Measurements from ENCODE around the gene WWOX. TPM values are rescaled to one million over a fixed set of nuclear protein-coding genes. Genes with fewer than 3 reads are reported as not detected.

Gene WWOX
- total and polyA plus RNA-seq, 2 of the 4 experiments (the other 2 are of a cell fraction): 2.7 to 5.4 TPM

DNA sequence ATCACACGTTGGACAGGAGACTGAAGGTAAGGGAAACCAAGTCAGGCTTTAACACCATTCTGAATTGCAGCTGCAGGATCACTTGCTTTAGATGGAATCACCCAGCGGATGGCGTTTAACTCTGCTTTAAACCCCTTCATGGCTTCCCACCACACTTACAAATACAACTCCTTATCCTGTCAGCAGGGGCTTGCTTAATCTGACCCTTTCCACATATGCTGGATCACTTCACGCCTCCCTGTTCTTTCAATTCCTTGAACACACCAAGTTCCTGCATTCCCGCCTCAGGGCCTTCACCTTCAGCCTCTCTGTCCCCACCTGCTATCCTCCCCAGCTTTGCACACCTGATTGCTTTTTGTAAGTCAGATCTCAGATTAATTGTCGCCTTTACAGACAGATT lies 1058.9 kb downstream of the WWOX start:
- dilution Hi-C loops (cut with HindIII; ENCODE audit: low sequenced_read_pairs, unreplicated experiment): no loop called here
- no peak overlapping the region for H2BK15ac ChIP-seq (ENCODE audit: low read depth, low read length)
- 67% methylated on average over 1 of the region's 6 CpGs; no CpG with 5 or more reads in 1 of the 2 experiments for WGBS, 2 experiments (ENCODE audit: extremely low coverage in 2 of 2, insufficient read length in 1 of 2)
- no peak overlapping the region for H3K9ac ChIP-seq (ENCODE audit: low read depth, low read length)
- no peaks in the 10 kb centered on the region for H3K79me1 ChIP-seq (ENCODE audit: low read depth in 1 of 2, low read length in 2 of 2)
- H3K4me3 ChIP-seq (ENCODE audit: insufficient read depth, low read depth, low read length): no peak overlapping the region
- no peaks in the 10 kb centered on the region for H4K20me1 ChIP-seq (ENCODE audit: insufficient read depth, low read length)
- ATAC-seq (ENCODE audit: low read depth): no peak
- H3K56ac ChIP-seq (ENCODE audit: extremely low read depth, insufficient read depth, low read length): no peak overlapping the region
- H3K4ac ChIP-seq (ENCODE audit: low read depth, low read length): no peak overlapping the region
- intact Hi-C loops (cut with micrococcal nuclease): no loop called here
- no peak overlapping the region for H2AK5ac ChIP-seq (ENCODE audit: low read depth, low read length)
- no peak overlapping the region for H4K8ac ChIP-seq (ENCODE audit: low read depth in 2 of 2, low read length in 2 of 2)
- no peak overlapping the region for H3K14ac ChIP-seq (replicated peaks; ENCODE audit: low read depth, low read length)
- no peak overlapping the region for H4K5ac ChIP-seq (ENCODE audit: low read depth, low read length)
- in situ Hi-C loops (cut with MboI; ENCODE audit: low sequenced_read_pairs): no loop called here
- H3K4me2 ChIP-seq (ENCODE audit: low read depth, low read length): no peak overlapping the region
- H3K4me1 ChIP-seq (ENCODE audit: control insufficient read depth, insufficient read depth, low read length): no peaks in the 10 kb centered on the region
- H3K27me3 ChIP-seq (ENCODE audit: control insufficient read depth, insufficient read depth, low read length): no peaks in the 10 kb centered on the region
- no peak overlapping the region for H2AFZ ChIP-seq (replicated peaks; ENCODE audit: low read length, poor library complexity)
- no peak overlapping the region for H4K91ac ChIP-seq (ENCODE audit: insufficient read depth, low read depth, low read length)
- TF ChIP-seq, protein P1, sequence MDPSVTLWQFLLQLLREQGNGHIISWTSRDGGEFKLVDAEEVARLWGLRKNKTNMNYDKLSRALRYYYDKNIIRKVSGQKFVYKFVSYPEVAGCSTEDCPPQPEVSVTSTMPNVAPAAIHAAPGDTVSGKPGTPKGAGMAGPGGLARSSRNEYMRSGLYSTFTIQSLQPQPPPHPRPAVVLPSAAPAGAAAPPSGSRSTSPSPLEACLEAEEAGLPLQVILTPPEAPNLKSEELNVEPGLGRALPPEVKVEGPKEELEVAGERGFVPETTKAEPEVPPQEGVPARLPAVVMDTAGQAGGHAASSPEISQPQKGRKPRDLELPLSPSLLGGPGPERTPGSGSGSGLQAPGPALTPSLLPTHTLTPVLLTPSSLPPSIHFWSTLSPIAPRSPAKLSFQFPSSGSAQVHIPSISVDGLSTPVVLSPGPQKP (IDR thresholded peaks at IDR 0.05; ENCODE audit: borderline replicate concordance, low read depth, low read length): no peak
- TF ChIP-seq POLR2A (IDR thresholded peaks at IDR 0.05; ENCODE audit: low read depth, low read length): no peak
- TF ChIP-seq USF2 (IDR thresholded peaks at IDR 0.05; ENCODE audit: low read depth, low read length): no peak
- TF ChIP-seq BHLHE40 (IDR thresholded peaks at IDR 0.05; ENCODE audit: low read depth, low read length): no peak
- TF ChIP-seq RFX5 (IDR thresholded peaks at IDR 0.05; ENCODE audit: low read depth, low read length): no peak
- TF ChIP-seq NFE2L2 (IDR thresholded peaks at IDR 0.05; ENCODE audit: low read depth, low read length): no peak
- TF ChIP-seq RCOR1 (IDR thresholded peaks at IDR 0.05; ENCODE audit: insufficient replicate concordance, low read length): no peak
- no peak for TF ChIP-seq RAD21 (IDR thresholded peaks at IDR 0.05; ENCODE audit: low read length)
- no peak for TF ChIP-seq CTCF (conservative IDR thresholded peaks at IDR 0.05; ENCODE audit: low read depth, low read length)
- TF ChIP-seq SMC3 (IDR thresholded peaks at IDR 0.05; ENCODE audit: low read depth, low read length): no peak
- no peak for TF ChIP-seq MAZ (IDR thresholded peaks at IDR 0.05; ENCODE audit: borderline replicate concordance, low read depth, low read length)
- TF ChIP-seq MXI1 (IDR thresholded peaks at IDR 0.05; ENCODE audit: borderline replicate concordance, low read depth, low read length): no peak
- ChIA-PET CTCF (no interaction called here), POLR2A (ENCODE audit: unreplicated experiment) (no interaction called here)
- no peak overlapping the region for H3K23ac ChIP-seq (ENCODE audit: low read depth, low read length)
- H2BK5ac ChIP-seq (ENCODE audit: low read depth, low read length, poor library complexity, severe bottlenecking): no peak overlapping the region
- H3K18ac ChIP-seq (ENCODE audit: low read depth, low read length): no peak overlapping the region
- BruUV-seq (replicated peaks): no TSS peak
- no peak overlapping the region for H3K27ac ChIP-seq (ENCODE audit: insufficient read depth, low read length)
- H3K9me1 ChIP-seq (ENCODE audit: insufficient read depth, low read length): no peaks in the 10 kb centered on the region
- no peak overlapping the region for H2AK9ac ChIP-seq (replicated peaks; ENCODE audit: low read depth, low read length, poor library complexity)
- no peak for DNase-seq
- no peaks in the 10 kb centered on the region for H3K36me3 ChIP-seq (ENCODE audit: control insufficient read depth, insufficient read depth, low read length)
- no peak overlapping the region for H2BK20ac ChIP-seq (ENCODE audit: low read depth, low read length)
- H3K9me3 ChIP-seq (ENCODE audit: control insufficient read depth, insufficient read depth, low read length): peaks cover 20% of the 10 kb centered on the region
- no peak overlapping the region for H2BK120ac ChIP-seq (ENCODE audit: low read depth, low read length)
